ENCODE measurements around the gene FRMD4A. TPM values are rescaled to one million over a fixed set of nuclear protein-coding genes. Genes with fewer than 3 reads are reported as not detected.
"Not testable (repeated sequence)": the region's sequence is repeated elsewhere in the genome, so short reads cannot be mapped to it uniquely, and the experiment has no call there.

The FRMD4A gene
- total RNA-seq, 2 donors from 2014 or later = 37.8 to 41.6 TPM

GRCh38 chr10:14250496-14251076 is 80.1 kb downstream of the FRMD4A start:
- DNase-seq (ENCODE audit: low spot score) = no peak
- intact Hi-C loops (cut with DNase I) = no loop called here

GRCh38 chr10:14247377-14248116 is 83.2 kb downstream of the FRMD4A start:
- intact Hi-C loops (cut with DNase I) = no loop called here
- DNase-seq (ENCODE audit: low spot score) = no peak

GRCh38 chr10:14244801-14245211 is 85.9 kb downstream of the FRMD4A start:
- intact Hi-C loops (cut with DNase I) = no loop called here
- no peak for DNase-seq (ENCODE audit: low spot score)

GRCh38 chr10:14244147-14244546 is 86.6 kb downstream of the FRMD4A start:
- intact Hi-C loops (cut with DNase I) = no loop called here
- no peak for DNase-seq (ENCODE audit: low spot score)

GRCh38 chr10:14243221-14243620 is 87.5 kb downstream of the FRMD4A start:
- no peak for DNase-seq (ENCODE audit: low spot score)
- intact Hi-C loops (cut with DNase I) = no loop called here

- no peak for DNase-seq (ENCODE audit: low spot score)
- intact Hi-C loops (cut with DNase I) = no loop called here
Measured at GRCh38 chr10:14241196-14241595, 89.5 kb downstream of the FRMD4A start.

- intact Hi-C loops (cut with DNase I) = no loop called here
- DNase-seq (ENCODE audit: low spot score) = no peak
Measured at GRCh38 chr10:14240253-14241189, 90.2 kb downstream of the FRMD4A start.

GRCh38 chr10:14238659-14239058 is 92.1 kb downstream of the FRMD4A start:
- intact Hi-C loops (cut with DNase I); DNase-seq (ENCODE audit: low spot score): not testable (repeated sequence)

- DNase-seq (ENCODE audit: low spot score) = no peak
- intact Hi-C loops (cut with DNase I) = no loop called here
Measured at GRCh38 chr10:14236341-14236740, 94.4 kb downstream of the FRMD4A start.

- intact Hi-C loops (cut with DNase I) = no loop called here
- DNase-seq (ENCODE audit: low spot score) = no peak
Measured at GRCh38 chr10:14235566-14236195, 95.0 kb downstream of the FRMD4A start.

GRCh38 chr10:14233566-14233965 is 97.2 kb downstream of the FRMD4A start:
- no peak for DNase-seq (ENCODE audit: low spot score)
- intact Hi-C loops (cut with DNase I) = no loop called here

GRCh38 chr10:14228798-14229197 is 101.9 kb downstream of the FRMD4A start:
- DNase-seq (ENCODE audit: low spot score); intact Hi-C loops (cut with DNase I): not testable (repeated sequence)

- DNase-seq (ENCODE audit: low spot score) = no peak
- intact Hi-C loops (cut with DNase I) = no loop called here
Measured at GRCh38 chr10:14225379-14225778, 105.3 kb downstream of the FRMD4A start.

- intact Hi-C loops (cut with DNase I) = no loop called here
- no peak for DNase-seq (ENCODE audit: low spot score)
Measured at GRCh38 chr10:14220026-14220425, 110.7 kb downstream of the FRMD4A start.

GRCh38 chr10:14219411-14219810 is 111.3 kb downstream of the FRMD4A start:
- intact Hi-C loops (cut with DNase I) = no loop called here
- no peak for DNase-seq (ENCODE audit: low spot score)

GRCh38 chr10:14215641-14216040 is 115.1 kb downstream of the FRMD4A start:
- intact Hi-C loops (cut with DNase I) = no loop called here
- DNase-seq (ENCODE audit: low spot score) = no peak

- DNase-seq (ENCODE audit: low spot score) = not testable (repeated sequence)
- intact Hi-C loops (cut with DNase I) = loop anchor here in 1 of 2 donors (5.0 kb wide), 1 partner anchor 414 kb away; no protein-coding TSS in a partner anchor
Measured at GRCh38 chr10:14213703-14214102, 117.0 kb downstream of the FRMD4A start.

- no peak for DNase-seq (ENCODE audit: low spot score)
- intact Hi-C loops (cut with DNase I) = loop anchor here in 1 of 2 donors (5.0 kb wide), 1 partner anchor 416 kb away; no protein-coding TSS in a partner anchor
Measured at GRCh38 chr10:14211610-14212009, 119.1 kb downstream of the FRMD4A start.

- intact Hi-C loops (cut with DNase I) = no loop called here
- DNase-seq (ENCODE audit: low spot score) = no peak
Measured at GRCh38 chr10:14208231-14208630, 122.5 kb downstream of the FRMD4A start.
